ENCODE data around the gene MAP3K5.

The MAP3K5 gene

GRCh38 chr6:136747507-136747906 lies 44.8 kb downstream of the MAP3K5 start:
- DNase-seq (ENCODE audit: low spot score), result no peak

GRCh38 chr6:136745300-136745699 lies 47.0 kb downstream of the MAP3K5 start:
- no peak for DNase-seq (ENCODE audit: low spot score)

- no peak for DNase-seq (ENCODE audit: low spot score)
Observed at GRCh38 chr6:136744889-136745288, 47.4 kb downstream of the MAP3K5 start.

GRCh38 chr6:136742125-136742524 lies 50.2 kb downstream of the MAP3K5 start:
- no peak for DNase-seq (ENCODE audit: low spot score)

GRCh38 chr6:136740050-136740974 lies 52.0 kb downstream of the MAP3K5 start:
- no peak for DNase-seq (ENCODE audit: low spot score)

- no peak for DNase-seq (ENCODE audit: low spot score)
Observed at GRCh38 chr6:136739501-136739900, 52.8 kb downstream of the MAP3K5 start.

GRCh38 chr6:136739071-136739470 lies 53.2 kb downstream of the MAP3K5 start:
- DNase-seq (ENCODE audit: low spot score), result no peak

- DNase-seq (ENCODE audit: low spot score), result no peak
Observed at GRCh38 chr6:136738692-136739057, 53.6 kb downstream of the MAP3K5 start.

GRCh38 chr6:136737871-136738691 lies 54.2 kb downstream of the MAP3K5 start:
- no peak for DNase-seq (ENCODE audit: low spot score)

GRCh38 chr6:136737374-136737844 lies 54.9 kb downstream of the MAP3K5 start:
- DNase-seq (ENCODE audit: low spot score), result no peak

GRCh38 chr6:136736281-136736960 lies 55.9 kb downstream of the MAP3K5 start:
- DNase-seq (ENCODE audit: low spot score), result no peak

GRCh38 chr6:136734977-136735376 lies 57.3 kb downstream of the MAP3K5 start:
- DNase-seq (ENCODE audit: low spot score), result no peak

- no peak for DNase-seq (ENCODE audit: low spot score)
Observed at GRCh38 chr6:136732889-136733288, 59.4 kb downstream of the MAP3K5 start.

GRCh38 chr6:136729832-136730231 lies 62.4 kb downstream of the MAP3K5 start:
- DNase-seq (ENCODE audit: low spot score), result no peak

GRCh38 chr6:136728976-136729515 lies 63.2 kb downstream of the MAP3K5 start:
- no peak for DNase-seq (ENCODE audit: low spot score)

GRCh38 chr6:136728033-136728939 lies 64.0 kb downstream of the MAP3K5 start:
- no peak for DNase-seq (ENCODE audit: low spot score)

- DNase-seq (ENCODE audit: low spot score), result no peak
Observed at GRCh38 chr6:136726837-136727557, 65.3 kb downstream of the MAP3K5 start.

- DNase-seq (ENCODE audit: low spot score), result no peak
Observed at GRCh38 chr6:136725124-136725523, 67.2 kb downstream of the MAP3K5 start.

- DNase-seq (ENCODE audit: low spot score), result peak; percentile 34
Observed at GRCh38 chr6:136723780-136724179, 68.5 kb downstream of the MAP3K5 start.

GRCh38 chr6:136721467-136721866 lies 70.8 kb downstream of the MAP3K5 start:
- DNase-seq (ENCODE audit: low spot score), result no peak

Data from activated CD4-positive, alpha-beta T cell treated with anti-CD3 and anti-CD28 coated beads, Interleukin-2, Interleukin-4, amounts not matched to agents 100 ng/mL and 50 ng/mL, durations not matched to agents 16 hours and 8 hours (primary cell).